Activated T-helper 2 cell treated with anti-CD3 and anti-CD28 coated beads, Interferon-gamma antibody, Interleukin-2, Interleukin-4, amounts not matched to agents 10 μg/mL and 5 μg/mL and 100 μg/mL, durations not matched to agents 14 hours and 24 hours and 36 hours (primary cell): ENCODE data around the gene GLA. TPM values are rescaled to one million over a fixed set of nuclear protein-coding genes. Genes with fewer than 3 reads are reported as not detected.

ENCODE experiments used
- total RNA-seq: library from RNA; stranded (reverse); gene quantifications from 2 replicates; pipeline ENCODE4 v1.2.3, GENCODE V29; 2022

The GLA gene
- total RNA-seq, 1 donor from 2014 or later: 89.1 TPM

Other genes with a start within 250 kb of the GLA start
- gene DRP2, start 188.1 kb downstream of the GLA start, total RNA-seq: 0.44 and 0.46 TPM in 2 replicates
- gene TAF7L, start 116.6 kb downstream of the GLA start, total RNA-seq: 0.11 TPM in 2 replicates
- gene TIMM8A, start 59.2 kb downstream of the GLA start, total RNA-seq: 25.5 and 27.9 TPM in 2 replicates
- gene BTK, start 21.7 kb downstream of the GLA start, total RNA-seq: 0.11 and 0.25 TPM in 2 replicates
- 290 and 376 TPM in 2 replicates for gene RPL36A, start 16.9 kb downstream of the GLA start, total RNA-seq
- 17.5 and 18.0 TPM in 2 replicates for gene HNRNPH2, start 297 bp upstream of the GLA start, total RNA-seq
- 4.7 and 6.3 TPM in 2 replicates for gene ARMCX4, start 77.5 kb upstream of the GLA start, total RNA-seq
- 0.82 and 1.1 TPM in 2 replicates for gene ARMCX1, start 142.6 kb upstream of the GLA start, total RNA-seq
- 92.1 and 94.5 TPM in 2 replicates for gene ARMCX6, start 210.1 kb upstream of the GLA start, total RNA-seq
- 71.5 and 79.4 TPM in 2 replicates for gene ARMCX3, start 215.2 kb upstream of the GLA start, total RNA-seq